ENCODE data around the gene EXOC6B.
"Not testable (repeated sequence)": the region's sequence is repeated elsewhere in the genome, so short reads cannot be mapped to it uniquely, and the experiment has no call there.

The EXOC6B gene

GRCh38 chr2:72674982-72675915, 150.6 kb downstream of the EXOC6B start:
- no peak for TF ChIP-seq CTCF (conservative IDR thresholded peaks at IDR 0.05; ENCODE audit: low read length)
- H3K4me3 ChIP-seq (ENCODE audit: low read length), result no peak overlapping the region
- DNase-seq (ENCODE audit: low read depth), result no peak

GRCh38 chr2:72673279-72673678, 152.6 kb downstream of the EXOC6B start:
- no peak for TF ChIP-seq CTCF (conservative IDR thresholded peaks at IDR 0.05; ENCODE audit: low read length)
- H3K4me3 ChIP-seq (ENCODE audit: low read length), result no peak overlapping the region
- DNase-seq (ENCODE audit: low read depth), result no peak

GRCh38 chr2:72669121-72669520, 156.7 kb downstream of the EXOC6B start:
- H3K4me3 ChIP-seq (ENCODE audit: low read length), result no peak overlapping the region
- peak; percentile 82 for DNase-seq (ENCODE audit: low read depth)
- no peak for TF ChIP-seq CTCF (conservative IDR thresholded peaks at IDR 0.05; ENCODE audit: low read length)

DNA sequence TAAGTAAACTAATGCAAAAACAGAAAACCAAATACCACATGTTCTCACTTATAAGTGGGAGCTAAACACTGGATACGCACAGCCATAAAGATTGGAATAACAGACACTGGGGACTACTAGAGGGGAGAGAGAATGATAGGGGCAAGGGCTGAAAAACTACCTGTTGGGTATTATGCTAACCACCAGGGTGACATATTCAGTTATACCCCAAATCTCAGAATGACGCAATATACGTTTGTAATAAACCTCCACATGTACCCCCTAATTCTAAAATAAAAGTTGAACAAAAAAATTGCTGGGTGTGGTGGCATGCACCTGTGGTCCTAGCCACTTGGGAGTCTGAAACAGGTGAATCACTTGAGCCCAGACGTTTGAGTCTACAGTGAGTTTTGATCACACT, 157.2 kb downstream of the EXOC6B start:
- DNase-seq (ENCODE audit: low read depth), result no peak
- no peak for TF ChIP-seq CTCF (conservative IDR thresholded peaks at IDR 0.05; ENCODE audit: low read length)
- no peak overlapping the region for H3K4me3 ChIP-seq (ENCODE audit: low read length)

- no peak overlapping the region for H3K4me3 ChIP-seq (ENCODE audit: low read length)
- no peak for DNase-seq (ENCODE audit: low read depth)
- no peak for TF ChIP-seq CTCF (conservative IDR thresholded peaks at IDR 0.05; ENCODE audit: low read length)
Observed at GRCh38 chr2:72665448-72665847, 160.4 kb downstream of the EXOC6B start.

- TF ChIP-seq CTCF (conservative IDR thresholded peaks at IDR 0.05; ENCODE audit: low read length), result no peak
- no peak for DNase-seq (ENCODE audit: low read depth)
- no peak overlapping the region for H3K4me3 ChIP-seq (ENCODE audit: low read length)
Observed at GRCh38 chr2:72661985-72662384, 163.8 kb downstream of the EXOC6B start.

DNA sequence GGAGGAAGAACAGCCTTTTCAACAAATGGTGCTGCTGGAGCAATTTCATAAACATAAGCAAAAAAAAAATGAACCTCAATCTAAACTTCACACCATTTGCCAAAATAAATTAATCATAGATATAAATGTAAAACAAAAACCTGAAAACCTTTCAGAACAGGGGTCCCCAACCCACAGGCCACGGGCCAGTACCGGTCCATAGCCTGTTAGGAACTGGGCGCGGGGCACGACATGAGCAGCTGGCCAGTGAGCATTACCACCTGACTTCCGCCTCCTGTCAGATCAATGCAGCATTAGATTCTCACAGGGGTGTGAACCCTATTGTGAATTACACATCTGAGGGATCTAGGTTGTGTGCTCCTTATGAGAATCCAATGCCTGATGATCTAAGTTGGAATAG, 176.0 kb downstream of the EXOC6B start:
- no peak for TF ChIP-seq CTCF (conservative IDR thresholded peaks at IDR 0.05; ENCODE audit: low read length)
- no peak overlapping the region for H3K4me3 ChIP-seq (ENCODE audit: low read length)
- DNase-seq (ENCODE audit: low read depth), result no peak

GRCh38 chr2:72641221-72641620, 184.6 kb downstream of the EXOC6B start:
- DNase-seq (ENCODE audit: low read depth); H3K4me3 ChIP-seq (ENCODE audit: low read length): not testable (repeated sequence)

All from AG10803 (cell line).